Breast epithelium (tissue), 4 donors: ENCODE measurements around the gene MAOA. TPM values are rescaled to one million over a fixed set of nuclear protein-coding genes. Genes with fewer than 3 reads are reported as not detected.

ENCODE experiments used
- DNase-seq, 2 donors: peaks; one replicate each; pipeline ENCODE4 v3.0.0-alpha.2; 2019; ENCODE audit warnings: low spot score in 2 of 2
- H3K27ac ChIP-seq, 2 donors: fragments of 200-600 bp; sonication (generic) in 1 of 2; one replicate each; pipeline ENCODE4 v1.5.1; 2016 to 2019; ENCODE audit warnings: mild to moderate bottlenecking in 1 of 2
- H3K27me3 ChIP-seq, 2 donors: fragments of 200-600 bp; sonication (generic) in 1 of 2; one replicate each; pipeline versions ENCODE4 v1.5.1 to v1.6.0; 2017 to 2019; ENCODE audit warnings: control low read depth in 1 of 2, mild to moderate bottlenecking in 1 of 2
- H3K36me3 ChIP-seq: fragments of 200-600 bp; one replicate; pipeline ENCODE4 v1.5.1; 2019
- H3K4me1 ChIP-seq, 2 donors: fragments of 200-600 bp; sonication (generic); one replicate each; pipeline ENCODE4 v1.5.1; 2016 to 2019; ENCODE audit warnings: control low read depth in 1 of 2
- H3K4me3 ChIP-seq, 3 donors: fragments of 200-600 bp; sonication (generic); 1 replicate in 2 of 3; 2 replicates in 1 of 3; pipeline ENCODE4 v1.5.1; 2016 to 2019; ENCODE audit warnings: mild to moderate bottlenecking in 3 of 3, moderate library complexity in 2 of 3
- H3K9me3 ChIP-seq, 2 donors: fragments of 200-600 bp; sonication (generic) in 1 of 2; one replicate each; pipeline ENCODE4 v1.5.1; 2016 to 2019; ENCODE audit warnings: control low read depth in 1 of 2
- CTCF ChIP-seq, 3 donors: fragments of 450-650 bp; IDR thresholded peaks; one replicate each; pipeline ENCODE4 v1.5.1; 2016 to 2017; ENCODE audit warnings: antibody characterized with exemption in 3 of 3, mild to moderate bottlenecking in 3 of 3, moderate library complexity in 3 of 3
- POLR2A ChIP-seq: fragments of 450-650 bp; IDR thresholded peaks from one replicate; pipeline ENCODE4 v1.6.1; 2016; ENCODE audit warnings: antibody characterized with exemption, mild to moderate bottlenecking, moderate library complexity
- POLR2AphosphoS5 ChIP-seq, 3 donors: sonication (generic); formaldehyde crosslinking; IDR thresholded peaks; one replicate each; pipeline ENCODE4 v1.6.1; 2017; ENCODE audit warnings: antibody characterized with exemption in 3 of 3
- intact Hi-C: fragments of 100-400 bp; cut with DNase I; formaldehyde crosslinking; loops from one replicate; pipeline ENCODE4 v1.15.1; 2023; ENCODE audit warnings: low total_unique reads
- total RNA-seq, 3 donors: library from RNA; depleted of rRNA; stranded (reverse); fragments of >200 nt; gene quantifications; one replicate each; pipeline ENCODE4 v1.1.0, GENCODE V29; 2016

The MAOA gene
- total RNA-seq, 3 donors from 2014 or later = 124 to 558 (median 128) TPM

- intact Hi-C loops = loop anchor here (5.0 kb wide), 2 partner anchors 80 to 150 kb away; no protein-coding TSS in a partner anchor
- H3K9me3 ChIP-seq = no peaks in the 10 kb centered on the region
- H3K36me3 ChIP-seq = no peaks in the 10 kb centered on the region
- H3K27me3 ChIP-seq = peaks cover 0 to 38% of the 10 kb centered on the region in 2 donors
- no peak overlapping the region for H3K4me3 ChIP-seq
- TF ChIP-seq POLR2AphosphoS5 (IDR thresholded peaks at IDR 0.05) (no peak), POLR2A (no peak), CTCF (IDR thresholded peaks at IDR 0.05) (no peak)
- H3K27ac ChIP-seq = peak overlapping the region in 1 of 2 donors; percentile 72
- DNase-seq = peak in 1 of 2 donors; percentile 22
- H3K4me1 ChIP-seq = no peaks in the 10 kb centered on the region
These were observed 85.9 kb downstream of the MAOA start for GRCh38 chrX:43741843-43742573.

- H3K4me1 ChIP-seq = no peaks in the 10 kb centered on the region
- H3K4me3 ChIP-seq = no peak overlapping the region
- TF ChIP-seq POLR2A (no peak), CTCF (IDR thresholded peaks at IDR 0.05) (no peak), POLR2AphosphoS5 (IDR thresholded peaks at IDR 0.05) (no peak)
- H3K27me3 ChIP-seq = peaks cover 0 to 41% of the 10 kb centered on the region in 2 donors
- H3K27ac ChIP-seq = peak overlapping the region in 1 of 2 donors; percentile 11
- H3K36me3 ChIP-seq = no peaks in the 10 kb centered on the region
- DNase-seq = no peak
- intact Hi-C loops = loop anchor here (5.0 kb wide), 2 partner anchors 81 to 149 kb away; no protein-coding TSS in a partner anchor
- H3K9me3 ChIP-seq = no peaks in the 10 kb centered on the region
These were observed 87.2 kb downstream of the MAOA start for GRCh38 chrX:43743100-43743822.

- intact Hi-C loops = loop anchor here (5.0 kb wide), 2 partner anchors 82 to 148 kb away; no protein-coding TSS in a partner anchor
- DNase-seq = no peak
- no peaks in the 10 kb centered on the region for H3K36me3 ChIP-seq
- H3K27me3 ChIP-seq = peaks cover 0 to 41% of the 10 kb centered on the region in 2 donors
- no peaks in the 10 kb centered on the region for H3K4me1 ChIP-seq
- H3K9me3 ChIP-seq = no peaks in the 10 kb centered on the region
- TF ChIP-seq CTCF (IDR thresholded peaks at IDR 0.05) (no peak), POLR2AphosphoS5 (IDR thresholded peaks at IDR 0.05) (no peak), POLR2A (no peak)
- no peak overlapping the region for H3K4me3 ChIP-seq
- H3K27ac ChIP-seq = no peak overlapping the region
These were observed 88.2 kb downstream of the MAOA start for GRCh38 chrX:43744284-43744683.

GRCh38 chrX:43745938-43746721 lies 90.0 kb downstream of the MAOA start:
- Histone ChIP-seq H3K36me3 (no peaks in the 10 kb centered on the region), H3K4me3 (no peak overlapping the region), H3K27ac (no peak overlapping the region), H3K4me1 (no peaks in the 10 kb centered on the region), H3K9me3 (no peaks in the 10 kb centered on the region), H3K27me3 (peaks cover 0 to 53% of the 10 kb centered on the region in 2 donors)
- intact Hi-C loops = no loop called here
- DNase-seq = no peak
- TF ChIP-seq POLR2A (no peak), CTCF (IDR thresholded peaks at IDR 0.05) (no peak), POLR2AphosphoS5 (IDR thresholded peaks at IDR 0.05) (no peak)
